ENCODE data around the gene TNPO1.
"Not testable (repeated sequence)": the region's sequence is repeated elsewhere in the genome, so short reads cannot be mapped to it uniquely, and the experiment has no call there.

The TNPO1 gene

DNA sequence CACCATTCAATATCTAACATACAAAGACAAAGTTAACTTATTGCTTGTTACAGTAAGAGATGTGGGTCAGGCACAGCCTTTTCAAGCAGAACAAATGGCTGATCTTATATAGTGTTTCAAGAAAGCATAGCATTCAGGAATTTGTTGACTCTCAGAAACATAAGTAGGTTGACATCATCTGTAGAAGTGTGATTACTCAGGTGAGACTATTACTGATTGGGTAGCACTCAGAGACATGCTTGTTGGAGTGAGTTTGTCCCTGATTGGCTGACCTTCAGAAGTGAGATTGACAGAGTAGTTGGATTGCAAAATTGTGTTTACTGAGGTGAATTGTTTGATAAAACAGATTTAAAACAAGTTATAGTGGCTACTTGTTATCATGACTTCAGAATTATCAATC is 30.7 kb upstream of the TNPO1 start:
- TF ChIP-seq YY1 (IDR thresholded peaks at IDR 0.05; ENCODE audit: insufficient read depth, insufficient read length) (no peak), SUZ12 (IDR thresholded peaks at IDR 0.05; ENCODE audit: extremely low read depth, insufficient read depth, insufficient read length) (no peak), ZNF274 (IDR thresholded peaks at IDR 0.05; ENCODE audit: low read depth, low read length) (no peak)
- DNase-seq (ENCODE audit: low read depth, low spot score): no peak
- Histone ChIP-seq H3K9me3 (ENCODE audit: insufficient read depth, low read length) (no peaks in the 10 kb centered on the region), H3K27me3 (ENCODE audit: insufficient read depth, insufficient read length) (no peaks in the 10 kb centered on the region), H3K9ac (ENCODE audit: insufficient read length, low read depth) (no peak overlapping the region), H3K36me3 (ENCODE audit: insufficient read depth, insufficient read length, low read length) (no peaks in the 10 kb centered on the region), H3K4me3 (ENCODE audit: insufficient read length, low read depth) (no peak overlapping the region), H3K4me1 (ENCODE audit: insufficient read depth, insufficient read length) (no peaks in the 10 kb centered on the region)

DNA sequence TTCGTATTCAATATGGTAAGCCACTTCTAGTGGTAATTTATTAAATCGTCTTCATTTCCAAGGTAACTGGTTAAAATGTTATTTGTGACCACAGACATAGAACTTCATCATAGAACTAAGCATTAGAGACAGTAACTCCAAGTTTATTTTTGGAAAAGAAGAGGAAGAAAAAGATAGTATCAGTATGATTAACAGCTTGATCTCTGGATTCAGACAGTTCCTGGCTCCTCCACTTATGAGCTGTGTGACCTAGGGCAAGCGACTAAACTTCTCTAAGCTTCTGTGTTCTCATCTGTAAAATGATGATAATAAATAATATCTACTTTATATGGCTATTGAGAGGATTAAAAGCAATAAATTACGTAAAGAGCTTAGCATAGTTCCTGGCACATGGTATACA is 29.8 kb upstream of the TNPO1 start:
- TF ChIP-seq YY1 (IDR thresholded peaks at IDR 0.05; ENCODE audit: insufficient read depth, insufficient read length) (no peak), SUZ12 (IDR thresholded peaks at IDR 0.05; ENCODE audit: extremely low read depth, insufficient read depth, insufficient read length) (no peak), ZNF274 (IDR thresholded peaks at IDR 0.05; ENCODE audit: low read depth, low read length) (no peak)
- no peaks in the 10 kb centered on the region for H3K9me3 ChIP-seq (ENCODE audit: insufficient read depth, low read length)
- no peaks in the 10 kb centered on the region for H3K36me3 ChIP-seq (ENCODE audit: insufficient read depth, insufficient read length, low read length)
- no peak overlapping the region for H3K9ac ChIP-seq (ENCODE audit: insufficient read length, low read depth)
- no peaks in the 10 kb centered on the region for H3K4me1 ChIP-seq (ENCODE audit: insufficient read depth, insufficient read length)
- no peak overlapping the region for H3K4me3 ChIP-seq (ENCODE audit: insufficient read length, low read depth)
- H3K27me3 ChIP-seq (ENCODE audit: insufficient read depth, insufficient read length): no peaks in the 10 kb centered on the region
- no peak for DNase-seq (ENCODE audit: low read depth, low spot score)

DNA sequence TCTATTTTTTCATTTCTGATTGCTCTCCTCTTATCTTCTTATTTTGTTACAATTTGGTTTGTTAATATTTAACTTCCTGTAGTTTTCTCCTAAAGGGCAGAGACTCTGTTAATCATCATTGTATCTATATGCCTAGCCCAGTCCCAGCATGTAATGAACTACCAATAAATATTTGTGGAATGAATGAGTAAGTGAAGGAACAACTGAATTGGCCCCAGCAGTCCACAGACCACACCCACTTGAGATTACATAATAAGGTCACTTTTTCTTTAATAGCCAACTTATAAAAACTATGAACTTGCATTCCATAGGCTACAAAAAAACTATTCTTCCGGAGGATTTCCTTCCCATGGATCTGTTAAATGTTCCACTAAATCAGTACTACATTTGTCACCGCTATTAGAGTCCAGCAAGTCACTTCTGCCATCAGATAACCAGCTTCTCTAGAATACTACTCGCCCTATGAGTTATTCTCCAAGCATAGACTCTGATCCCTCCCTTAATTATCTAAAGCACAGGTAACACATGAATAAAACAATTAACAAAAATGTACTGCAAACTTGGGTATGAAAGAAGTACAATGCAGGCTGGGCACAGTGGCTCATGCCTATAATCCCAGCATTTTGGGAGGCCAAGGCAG is 27.5 kb upstream of the TNPO1 start:
- no peaks in the 10 kb centered on the region for H3K9me3 ChIP-seq (ENCODE audit: insufficient read depth, low read length)
- H3K27me3 ChIP-seq (ENCODE audit: insufficient read depth, insufficient read length): no peaks in the 10 kb centered on the region
- DNase-seq (ENCODE audit: low read depth, low spot score): no peak
- no peaks in the 10 kb centered on the region for H3K36me3 ChIP-seq (ENCODE audit: insufficient read depth, insufficient read length, low read length)
- H3K4me3 ChIP-seq (ENCODE audit: insufficient read length, low read depth): no peak overlapping the region
- no peaks in the 10 kb centered on the region for H3K4me1 ChIP-seq (ENCODE audit: insufficient read depth, insufficient read length)
- no peak for TF ChIP-seq ZNF274 (IDR thresholded peaks at IDR 0.05; ENCODE audit: low read depth, low read length)
- no peak for TF ChIP-seq SUZ12 (IDR thresholded peaks at IDR 0.05; ENCODE audit: extremely low read depth, insufficient read depth, insufficient read length)
- TF ChIP-seq YY1 (IDR thresholded peaks at IDR 0.05; ENCODE audit: insufficient read depth, insufficient read length): no peak
- no peak overlapping the region for H3K9ac ChIP-seq (ENCODE audit: insufficient read length, low read depth)

DNA sequence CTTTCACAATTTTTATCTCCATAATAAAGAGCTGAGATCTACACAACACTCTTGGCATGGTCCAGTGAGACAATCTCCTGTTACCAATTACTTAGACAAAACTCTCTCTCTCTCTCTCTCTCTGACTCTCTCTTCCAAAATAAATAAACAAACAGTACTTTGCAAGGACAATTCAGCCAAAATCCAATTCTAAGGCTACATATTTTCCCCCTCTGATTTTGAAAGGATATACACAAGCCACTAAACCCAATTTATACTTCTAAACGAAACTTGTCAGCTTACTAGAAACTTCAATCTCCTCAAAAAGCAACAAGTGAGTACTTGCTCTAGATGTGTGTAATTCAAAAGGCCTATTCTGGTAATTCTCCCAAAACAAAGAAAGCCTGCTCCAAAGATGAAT is 26.3 kb upstream of the TNPO1 start:
- H3K27me3 ChIP-seq (ENCODE audit: insufficient read depth, insufficient read length): no peaks in the 10 kb centered on the region
- no peak for DNase-seq (ENCODE audit: low read depth, low spot score)
- TF ChIP-seq YY1 (IDR thresholded peaks at IDR 0.05; ENCODE audit: insufficient read depth, insufficient read length): no peak
- no peak for TF ChIP-seq ZNF274 (IDR thresholded peaks at IDR 0.05; ENCODE audit: low read depth, low read length)
- no peak for TF ChIP-seq SUZ12 (IDR thresholded peaks at IDR 0.05; ENCODE audit: extremely low read depth, insufficient read depth, insufficient read length)
- H3K36me3 ChIP-seq (ENCODE audit: insufficient read depth, insufficient read length, low read length): no peaks in the 10 kb centered on the region
- no peaks in the 10 kb centered on the region for H3K9me3 ChIP-seq (ENCODE audit: insufficient read depth, low read length)
- H3K4me1 ChIP-seq (ENCODE audit: insufficient read depth, insufficient read length): no peaks in the 10 kb centered on the region
- no peak overlapping the region for H3K9ac ChIP-seq (ENCODE audit: insufficient read length, low read depth)
- H3K4me3 ChIP-seq (ENCODE audit: insufficient read length, low read depth): no peak overlapping the region

DNA sequence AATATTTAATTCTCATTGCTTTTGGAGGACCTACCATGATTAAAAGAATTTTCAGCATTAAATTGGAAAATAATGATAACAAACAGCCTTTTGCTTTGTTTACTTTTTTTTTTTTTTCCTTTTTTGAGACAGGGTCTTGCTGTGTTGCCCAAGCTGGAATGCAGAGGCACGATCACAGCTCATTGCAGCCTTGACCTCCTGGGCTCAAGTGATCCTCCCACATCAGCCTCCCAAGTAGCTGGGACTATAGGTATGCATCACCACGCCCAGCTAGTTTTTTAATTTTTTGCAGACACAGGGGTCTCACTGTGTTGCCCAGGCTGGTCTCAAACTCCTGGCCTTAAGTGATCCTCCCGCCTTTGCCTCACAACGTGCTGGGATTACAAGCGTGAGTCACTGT is 23.8 kb upstream of the TNPO1 start:
- H3K4me3 ChIP-seq (ENCODE audit: insufficient read length, low read depth); H3K9me3 ChIP-seq (ENCODE audit: insufficient read depth, low read length); H3K27me3 ChIP-seq (ENCODE audit: insufficient read depth, insufficient read length); H3K9ac ChIP-seq (ENCODE audit: insufficient read length, low read depth); DNase-seq (ENCODE audit: low read depth, low spot score); H3K36me3 ChIP-seq (ENCODE audit: insufficient read depth, insufficient read length, low read length); H3K4me1 ChIP-seq (ENCODE audit: insufficient read depth, insufficient read length): not testable (repeated sequence)

DNA sequence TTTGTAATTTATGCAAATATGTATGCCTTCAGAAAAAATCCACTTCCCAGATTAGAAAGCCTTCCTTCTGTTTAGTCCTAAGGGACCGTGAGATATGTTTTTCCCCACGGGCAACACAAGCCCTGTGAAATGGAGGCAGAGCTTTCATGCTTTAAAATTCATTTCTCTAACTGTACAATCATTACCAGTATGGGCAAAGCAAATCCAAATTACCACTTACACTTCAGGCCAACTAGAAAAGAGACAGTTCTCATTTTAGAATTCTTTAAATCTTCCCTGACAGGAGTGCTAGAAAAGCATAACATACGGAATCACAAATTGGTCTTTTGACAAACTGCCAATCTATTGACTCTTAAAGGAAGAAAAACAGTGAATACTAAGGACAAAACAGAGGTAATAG is 20.5 kb upstream of the TNPO1 start:
- Histone ChIP-seq H3K4me3 (ENCODE audit: insufficient read length, low read depth) (no peak overlapping the region), H3K36me3 (ENCODE audit: insufficient read depth, insufficient read length, low read length) (no peaks in the 10 kb centered on the region), H3K27me3 (ENCODE audit: insufficient read depth, insufficient read length) (no peaks in the 10 kb centered on the region), H3K4me1 (ENCODE audit: insufficient read depth, insufficient read length) (no peaks in the 10 kb centered on the region), H3K9ac (ENCODE audit: insufficient read length, low read depth) (no peak overlapping the region), H3K9me3 (ENCODE audit: insufficient read depth, low read length) (no peaks in the 10 kb centered on the region)
- no peak for DNase-seq (ENCODE audit: low read depth, low spot score)
- TF ChIP-seq YY1 (IDR thresholded peaks at IDR 0.05; ENCODE audit: insufficient read depth, insufficient read length) (no peak), SUZ12 (IDR thresholded peaks at IDR 0.05; ENCODE audit: extremely low read depth, insufficient read depth, insufficient read length) (no peak), ZNF274 (IDR thresholded peaks at IDR 0.05; ENCODE audit: low read depth, low read length) (no peak)

DNA sequence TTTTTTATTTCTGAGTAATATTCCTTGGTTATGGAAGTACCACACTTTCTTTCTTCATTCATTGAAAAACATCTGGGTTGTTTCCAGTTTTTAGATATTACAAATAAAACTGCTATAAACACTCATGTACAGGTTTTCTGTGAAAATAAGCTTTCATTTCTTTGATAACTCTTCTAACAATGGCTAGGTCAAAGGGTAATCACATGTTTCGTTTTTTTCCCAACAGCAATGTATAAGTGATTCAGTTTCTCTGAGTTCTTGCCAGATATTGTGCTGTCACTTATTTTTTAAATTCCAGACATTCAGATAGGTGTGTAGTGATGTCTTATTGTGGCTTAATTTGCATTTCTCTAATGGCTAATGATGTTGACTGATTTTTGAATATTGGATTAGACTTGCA is 16.7 kb upstream of the TNPO1 start:
- no peaks in the 10 kb centered on the region for H3K4me1 ChIP-seq (ENCODE audit: insufficient read depth, insufficient read length)
- TF ChIP-seq SUZ12 (IDR thresholded peaks at IDR 0.05; ENCODE audit: extremely low read depth, insufficient read depth, insufficient read length) (no peak), YY1 (IDR thresholded peaks at IDR 0.05; ENCODE audit: insufficient read depth, insufficient read length) (no peak), ZNF274 (IDR thresholded peaks at IDR 0.05; ENCODE audit: low read depth, low read length) (no peak)
- H3K9ac ChIP-seq (ENCODE audit: insufficient read length, low read depth): no peak overlapping the region
- no peaks in the 10 kb centered on the region for H3K9me3 ChIP-seq (ENCODE audit: insufficient read depth, low read length)
- DNase-seq (ENCODE audit: low read depth, low spot score): no peak
- H3K27me3 ChIP-seq (ENCODE audit: insufficient read depth, insufficient read length): no peaks in the 10 kb centered on the region
- H3K4me3 ChIP-seq (ENCODE audit: insufficient read length, low read depth): no peak overlapping the region
- no peaks in the 10 kb centered on the region for H3K36me3 ChIP-seq (ENCODE audit: insufficient read depth, insufficient read length, low read length)

DNA sequence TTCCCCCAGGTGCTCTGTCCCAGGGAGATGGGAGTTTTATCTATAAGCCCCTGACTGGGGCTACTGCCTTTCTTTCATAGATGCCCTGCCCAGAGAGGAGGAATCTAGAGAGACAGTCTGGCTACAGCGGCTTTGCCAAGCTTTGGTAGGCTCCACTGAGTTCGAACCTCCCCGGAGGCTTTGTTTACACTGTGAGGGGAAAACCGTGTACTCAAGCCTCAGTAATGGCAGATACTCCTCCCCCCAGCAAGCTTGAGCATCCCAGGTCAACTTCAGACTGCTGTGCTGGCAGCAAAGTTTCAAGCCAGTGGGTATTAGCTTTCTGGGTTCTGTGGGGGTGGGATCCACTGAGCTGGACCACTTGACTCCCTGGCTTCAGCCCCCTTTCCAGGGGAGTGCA is 7.8 kb upstream of the TNPO1 start:
- H3K9ac ChIP-seq (ENCODE audit: insufficient read length, low read depth); H3K4me1 ChIP-seq (ENCODE audit: insufficient read depth, insufficient read length); H3K36me3 ChIP-seq (ENCODE audit: insufficient read depth, insufficient read length, low read length); H3K27me3 ChIP-seq (ENCODE audit: insufficient read depth, insufficient read length); DNase-seq (ENCODE audit: low read depth, low spot score); H3K9me3 ChIP-seq (ENCODE audit: insufficient read depth, low read length); H3K4me3 ChIP-seq (ENCODE audit: insufficient read length, low read depth): not testable (repeated sequence)

All from NT2/D1 (cell line).